DND-41 (cell line): Measurements from ENCODE around the gene MICAL3.

Source experiments
- CTCF ChIP-seq: IDR thresholded peaks from 2 replicates; pipeline ENCODE4 v1.5.1; 2012; ENCODE audit warnings: borderline replicate concordance, low read length, moderate library complexity, mild to moderate bottlenecking; ENCODE audit not compliant: poor library complexity, severe bottlenecking; ENCODE audit errors: extremely low read depth
- EZH2 ChIP-seq: IDR thresholded peaks from 3 replicates; pipeline ENCODE4 v1.6.1; 2012; ENCODE audit warnings: borderline replicate concordance, low read depth, mild to moderate bottlenecking, moderate library complexity, low read length, inconsistent platforms; ENCODE audit not compliant: severe bottlenecking

- TF ChIP-seq CTCF (no peak), EZH2 (no peak)
These were observed 61.3 kb downstream of the MICAL3 start for GRCh38 chr22:17963015-17963414.
